GM19438 (cell line): ENCODE measurements around the gene NEURL2.
"Not testable (repeated sequence)": the region's sequence is repeated elsewhere in the genome, so short reads cannot be mapped to it uniquely, and the experiment has no call there.

Source experiments
- ATAC-seq: cut with Tn5 transposase; IDR thresholded peaks from one replicate; pipeline ENCODE4 v1.9.1; 2021; ENCODE audit warnings: low read depth; ENCODE audit not compliant: unreplicated experiment

The NEURL2 gene

GRCh38 chr20:45901332-45901731, 10.3 kb upstream of the NEURL2 start:
- ATAC-seq = not testable (repeated sequence)

GRCh38 chr20:45899046-45899835, 8.2 kb upstream of the NEURL2 start:
- no peak for ATAC-seq

GRCh38 chr20:45898285-45898684, 7.3 kb upstream of the NEURL2 start:
- no peak for ATAC-seq

- no peak for ATAC-seq
Measured at GRCh38 chr20:45897692-45898091, 6.7 kb upstream of the NEURL2 start.

GRCh38 chr20:45897289-45897688, 6.3 kb upstream of the NEURL2 start:
- ATAC-seq = no peak

- no peak for ATAC-seq
Measured at GRCh38 chr20:45896641-45897161, 5.7 kb upstream of the NEURL2 start.

GRCh38 chr20:45894797-45895196, 3.8 kb upstream of the NEURL2 start:
- ATAC-seq = no peak

GRCh38 chr20:45893831-45894230, 2.8 kb upstream of the NEURL2 start:
- no peak for ATAC-seq

GRCh38 chr20:45892828-45893500, 2.0 kb upstream of the NEURL2 start:
- no peak for ATAC-seq

- no peak for ATAC-seq
Measured at GRCh38 chr20:45892049-45892825, 1.2 kb upstream of the NEURL2 start.

GRCh38 chr20:45890077-45890984, 677 bp downstream of the NEURL2 start:
- peak; percentile 26 for ATAC-seq

- ATAC-seq = no peak
Measured at GRCh38 chr20:45888681-45889080, 2.3 kb downstream of the NEURL2 start.

GRCh38 chr20:45887346-45887715, 3.7 kb downstream of the NEURL2 start, which contains the start of gene SPATA25:
TSS of gene SPATA25 (minus strand) at chr20:45887622. CDS start at chr20:45887590, 32 bp downstream.
- ATAC-seq = no peak

- no peak for ATAC-seq
Measured at GRCh38 chr20:45886590-45887345, 4.2 kb downstream of the NEURL2 start.

GRCh38 chr20:45883100-45883469, 7.9 kb downstream of the NEURL2 start:
- no peak for ATAC-seq

- ATAC-seq = no peak
Measured at GRCh38 chr20:45882469-45883099, 8.4 kb downstream of the NEURL2 start.

- peak; percentile 96 for ATAC-seq
Measured at GRCh38 chr20:45880988-45881788, 9.8 kb downstream of the NEURL2 start, which contains the start of gene ZSWIM1. TSS of gene ZSWIM1 (plus strand) at chr20:45881227. CDS start at chr20:45882593, 1,366 bp downstream.
